ENCODE data around the gene APRT. TPM values are rescaled to one million over a fixed set of nuclear protein-coding genes. Genes with fewer than 3 reads are reported as not detected.

Gene APRT
- total RNA-seq, 8 experiments from 2014 or later, result 30.2 to 241 (median 65.9) TPM

DNA sequence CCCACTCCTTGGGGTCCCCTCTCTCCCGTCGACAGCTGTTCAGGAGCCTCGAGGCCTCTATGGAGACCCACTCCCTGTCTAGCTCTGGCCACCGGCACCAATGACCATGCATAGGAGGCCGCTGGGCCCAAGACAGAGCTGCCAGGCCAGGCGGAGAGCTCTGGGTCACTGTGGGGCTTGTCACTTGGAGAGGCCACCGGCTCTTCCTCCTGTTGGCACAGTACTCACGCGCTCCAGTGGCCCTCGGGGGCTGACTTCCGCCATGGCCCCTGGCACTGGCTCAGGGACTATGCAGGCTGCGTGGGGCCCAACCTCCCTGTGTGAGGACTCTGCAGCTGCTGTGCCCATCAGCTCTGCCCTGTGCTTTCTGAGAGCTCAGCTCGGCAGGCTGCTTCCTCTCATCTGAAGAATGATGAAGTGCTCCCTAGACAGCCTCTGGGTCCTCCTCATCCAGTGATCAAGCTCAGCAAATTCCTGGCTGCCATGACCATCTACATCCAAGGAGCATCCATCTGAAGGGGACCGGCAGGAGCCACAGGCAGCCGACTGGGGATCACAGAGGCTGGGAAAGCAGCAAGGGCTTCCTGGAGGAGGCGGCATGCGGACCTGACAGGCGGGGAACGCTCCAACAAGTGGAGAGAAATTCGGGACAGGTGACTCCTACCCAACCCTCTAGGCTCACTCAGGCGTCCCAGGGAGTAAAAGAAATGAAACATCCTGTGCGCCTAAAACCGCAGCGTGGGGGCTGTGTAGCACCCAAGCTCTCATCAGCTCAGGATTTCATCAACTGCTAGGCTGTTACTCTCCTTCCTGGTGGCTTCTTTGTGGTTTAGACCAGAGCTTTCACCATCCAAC lies 28.2 kb upstream of the APRT start:
- H3K4me1 ChIP-seq (replicated peaks in 1 of 2), result peaks cover 0 to 6% of the 10 kb centered on the region in 2 donors
- WGBS, 10 experiments, result 90 to 100% (median 93%) methylated on average over 1 to 19 of the region's 24 CpGs; no CpG with 5 or more reads in 4 of the 10 experiments
- ATAC-seq (replicated peaks in 6 of 8), result no peak
- in situ Hi-C loops (cut with MboI; ENCODE audit: low pct_unique_long_range_greater_than_20kb in 2 of 9, low sequenced_read_pairs in 9 of 9, unreplicated experiment in 9 of 9), result no loop called here
- no peak overlapping the region for H3K4me3 ChIP-seq
- no peak overlapping the region for H3K27ac ChIP-seq

DNA sequence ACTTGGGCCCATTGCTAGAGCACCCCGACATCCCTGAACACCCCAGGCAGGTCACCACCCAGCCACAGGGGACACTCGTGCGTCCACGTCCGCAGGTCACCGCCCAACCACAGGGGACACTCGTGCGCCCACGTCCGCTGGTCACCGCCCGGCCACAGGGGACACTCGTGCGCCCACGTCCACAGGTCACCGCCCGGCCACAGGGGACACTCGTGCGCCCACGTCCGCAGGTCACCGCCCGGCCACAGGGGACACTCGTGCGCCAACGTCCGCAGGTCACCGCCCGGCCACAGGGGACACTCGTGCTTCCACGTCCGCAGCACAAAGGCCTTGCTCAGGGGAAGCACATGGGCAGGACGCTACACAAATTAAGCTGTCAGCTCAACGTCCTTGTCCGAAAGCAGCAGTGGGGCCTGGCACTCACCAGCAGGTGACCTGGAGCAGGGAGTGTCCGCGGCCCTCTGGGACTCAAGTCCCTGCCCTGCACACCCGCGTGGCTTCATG lies 27.4 kb upstream of the APRT start:
- WGBS, 10 experiments, result 87 to 100% (median 98%) methylated on average over 2 to 6 of the region's 39 CpGs; no CpG with 5 or more reads in 6 of the 10 experiments
- no peak for ATAC-seq (replicated peaks in 6 of 8)
- in situ Hi-C loops (cut with MboI; ENCODE audit: low pct_unique_long_range_greater_than_20kb in 2 of 9, low sequenced_read_pairs in 9 of 9, unreplicated experiment in 9 of 9), result no loop called here
- H3K4me3 ChIP-seq, result no peak overlapping the region
- no peaks in the 10 kb centered on the region for H3K4me1 ChIP-seq (replicated peaks in 1 of 2)
- no peak overlapping the region for H3K27ac ChIP-seq

DNA sequence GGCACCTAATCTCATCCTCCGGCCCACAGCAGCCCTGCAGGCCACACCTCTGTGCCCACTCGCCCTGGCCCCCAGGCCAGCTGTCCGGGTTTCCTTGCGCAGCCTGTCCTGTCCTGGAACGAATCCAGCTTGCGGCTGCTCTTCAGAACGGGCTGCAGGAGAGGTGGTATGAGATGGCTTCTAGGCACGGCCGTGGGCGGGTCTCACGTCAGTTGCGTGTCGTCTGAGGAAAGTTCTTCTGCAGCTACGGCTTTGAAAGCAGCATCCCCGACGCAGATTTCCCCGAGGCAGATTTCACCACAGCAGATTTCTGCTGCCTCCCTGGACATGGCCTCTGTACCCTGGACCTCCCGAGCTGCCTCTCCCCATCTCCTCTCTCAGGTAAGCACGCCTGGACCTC lies 26.8 kb upstream of the APRT start:
- no peak overlapping the region for H3K27ac ChIP-seq

DNA sequence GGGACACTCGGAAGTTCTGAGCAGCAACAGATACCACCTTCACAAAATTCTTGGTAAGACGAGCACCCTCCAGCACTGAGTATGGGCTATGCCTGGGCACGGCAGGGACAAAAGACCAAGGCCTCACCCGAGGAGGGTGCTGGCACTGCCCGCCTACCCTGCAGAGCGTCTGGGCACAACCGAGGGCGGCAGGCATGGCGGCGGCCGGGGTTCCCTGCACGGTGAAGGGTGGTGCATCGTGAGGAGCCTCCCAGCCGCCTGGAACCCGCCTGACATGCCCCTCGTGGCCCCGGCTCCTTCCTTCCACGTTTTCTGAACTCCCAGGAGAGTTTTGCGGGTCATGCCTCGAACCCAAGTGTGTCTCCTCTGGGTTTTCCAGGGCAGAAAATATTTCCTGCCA lies 26.1 kb upstream of the APRT start:
- 80 to 100% (median 93%) methylated on average over 1 to 8 of the region's 20 CpGs; no CpG with 5 or more reads in 6 of the 10 experiments for WGBS, 10 experiments
- in situ Hi-C loops (cut with MboI; ENCODE audit: low pct_unique_long_range_greater_than_20kb in 2 of 9, low sequenced_read_pairs in 9 of 9, unreplicated experiment in 9 of 9), result no loop called here
- H3K4me1 ChIP-seq (replicated peaks in 1 of 2), result no peaks in the 10 kb centered on the region
- ATAC-seq (replicated peaks in 6 of 8), result no peak
- no peak overlapping the region for H3K27ac ChIP-seq
- no peak overlapping the region for H3K4me3 ChIP-seq

More for the DNA sequence above, 26.8 kb upstream of the APRT start:
- H3K4me1 ChIP-seq (replicated peaks in 1 of 2), result no peaks in the 10 kb centered on the region
- in situ Hi-C loops (cut with MboI; ENCODE audit: low pct_unique_long_range_greater_than_20kb in 2 of 9, low sequenced_read_pairs in 9 of 9, unreplicated experiment in 9 of 9), result no loop called here
- ATAC-seq (replicated peaks in 6 of 8), result no peak
- WGBS, 10 experiments, result 60 to 100% (median 80%) methylated on average over 1 to 2 of the region's 19 CpGs; no CpG with 5 or more reads in 5 of the 10 experiments
- no peak overlapping the region for H3K4me3 ChIP-seq

GRCh38 chr16:88836791-88837190 lies 25.1 kb upstream of the APRT start:
- ATAC-seq (replicated peaks in 6 of 8), result no peak
- in situ Hi-C loops (cut with MboI; ENCODE audit: low pct_unique_long_range_greater_than_20kb in 2 of 9, low sequenced_read_pairs in 9 of 9, unreplicated experiment in 9 of 9), result no loop called here
- Histone ChIP-seq H3K4me1 (replicated peaks in 1 of 2) (no peaks in the 10 kb centered on the region), H3K27ac (no peak overlapping the region), H3K4me3 (no peak overlapping the region)
- WGBS, 10 experiments, result 100% methylated on average over 1 of the region's 17 CpGs; no CpG with 5 or more reads in 9 of the 10 experiments

DNA sequence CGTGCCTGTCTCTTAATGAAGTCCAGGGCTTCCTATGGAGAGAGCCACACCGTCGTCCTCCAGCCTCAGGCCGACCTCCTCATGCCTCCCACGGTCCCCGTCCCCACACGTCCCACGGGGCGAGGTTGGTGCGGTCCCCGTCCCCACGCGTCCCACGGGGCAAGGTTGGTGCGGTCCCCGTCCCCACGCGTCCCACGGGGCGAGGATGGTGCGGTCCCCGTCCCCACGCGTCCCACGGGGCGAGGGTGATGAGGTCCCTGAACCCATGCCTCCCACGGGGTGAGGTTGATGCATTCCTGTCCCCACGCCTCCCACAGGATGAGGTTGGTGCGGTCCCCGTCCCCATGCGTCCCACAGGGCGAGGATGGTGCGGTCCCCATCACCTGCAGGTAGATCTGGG lies 24.1 kb upstream of the APRT start:
- Histone ChIP-seq H3K27ac (no peak overlapping the region), H3K4me1 (replicated peaks in 1 of 2) (no peaks in the 10 kb centered on the region), H3K4me3 (no peak overlapping the region)
- WGBS, 10 experiments, result no CpG with 5 or more reads among the region's 33 CpGs
- ATAC-seq (replicated peaks in 6 of 8), result no peak
- in situ Hi-C loops (cut with MboI; ENCODE audit: low pct_unique_long_range_greater_than_20kb in 2 of 9, low sequenced_read_pairs in 9 of 9, unreplicated experiment in 9 of 9), result no loop called here

DNA sequence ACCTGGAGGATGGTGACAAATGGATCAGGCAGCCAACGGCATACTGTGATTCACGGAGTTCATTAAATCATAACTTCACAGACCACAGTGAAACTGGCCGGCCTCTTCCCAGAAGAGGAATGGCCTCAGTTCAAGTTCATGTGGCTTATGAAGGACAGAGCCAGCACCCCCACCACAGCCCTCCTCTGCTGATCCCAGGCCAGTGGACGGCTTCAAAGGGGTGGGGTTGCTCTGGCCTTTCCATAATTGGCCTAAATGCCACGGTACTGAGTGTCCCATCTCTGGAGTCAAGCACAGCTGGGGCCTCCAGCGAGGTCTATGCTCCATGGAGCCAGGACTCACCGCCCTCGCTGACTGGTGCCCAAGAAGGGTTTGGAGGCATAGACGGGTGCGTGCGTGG lies 23.7 kb upstream of the APRT start:
- in situ Hi-C loops (cut with MboI; ENCODE audit: low pct_unique_long_range_greater_than_20kb in 2 of 9, low sequenced_read_pairs in 9 of 9, unreplicated experiment in 9 of 9), result no loop called here
- no peak overlapping the region for H3K27ac ChIP-seq
- no peak overlapping the region for H3K4me3 ChIP-seq
- 80% methylated on average over 1 of the region's 11 CpGs; no CpG with 5 or more reads in 8 of the 10 experiments for WGBS, 10 experiments
- peak in 2 of 8 experiments; percentile 46 to 47 for ATAC-seq (replicated peaks in 6 of 8)
- H3K4me1 ChIP-seq (replicated peaks in 1 of 2), result no peaks in the 10 kb centered on the region

GRCh38 chr16:88834670-88835069 lies 22.9 kb upstream of the APRT start:
- Histone ChIP-seq H3K27ac (no peak overlapping the region), H3K4me1 (replicated peaks in 1 of 2) (no peaks in the 10 kb centered on the region), H3K4me3 (no peak overlapping the region)
- ATAC-seq (replicated peaks in 6 of 8), result no peak
- in situ Hi-C loops (cut with MboI; ENCODE audit: low pct_unique_long_range_greater_than_20kb in 2 of 9, low sequenced_read_pairs in 9 of 9, unreplicated experiment in 9 of 9), result no loop called here
- 60 to 95% (median 86%) methylated on average over 1 to 9 of the region's 13 CpGs; no CpG with 5 or more reads in 7 of the 10 experiments for WGBS, 10 experiments

GRCh38 chr16:88833086-88833485 lies 21.4 kb upstream of the APRT start:
- ATAC-seq (replicated peaks in 6 of 8), result no peak
- H3K4me3 ChIP-seq, result no peak overlapping the region
- 80 to 100% (median 91%) methylated on average over 1 to 12 of the region's 13 CpGs; no CpG with 5 or more reads in 3 of the 10 experiments for WGBS, 10 experiments

GRCh38 chr16:88831838-88832237 lies 20.1 kb upstream of the APRT start:
- no CpG with 5 or more reads among the region's 13 CpGs for WGBS, 10 experiments
- no peaks in the 10 kb centered on the region for H3K4me1 ChIP-seq (replicated peaks in 1 of 2)
- in situ Hi-C loops (cut with MboI; ENCODE audit: low pct_unique_long_range_greater_than_20kb in 2 of 9, low sequenced_read_pairs in 9 of 9, unreplicated experiment in 9 of 9), result no loop called here
- H3K4me3 ChIP-seq, result no peak overlapping the region
- no peak overlapping the region for H3K27ac ChIP-seq
- ATAC-seq (replicated peaks in 6 of 8), result peak in 6 of 8 experiments; percentile 24 to 63 (median 34)

More at GRCh38 chr16:88833086-88833485, 21.4 kb upstream of the APRT start:
- no peak overlapping the region for H3K27ac ChIP-seq
- H3K4me1 ChIP-seq (replicated peaks in 1 of 2), result no peaks in the 10 kb centered on the region
- in situ Hi-C loops (cut with MboI; ENCODE audit: low pct_unique_long_range_greater_than_20kb in 2 of 9, low sequenced_read_pairs in 9 of 9, unreplicated experiment in 9 of 9), result no loop called here

- in situ Hi-C loops (cut with MboI; ENCODE audit: low pct_unique_long_range_greater_than_20kb in 2 of 9, low sequenced_read_pairs in 9 of 9, unreplicated experiment in 9 of 9), result no loop called here
- WGBS, 10 experiments, result 70 to 100% (median 92%) methylated on average over 1 to 7 of the region's 14 CpGs; no CpG with 5 or more reads in 6 of the 10 experiments
- no peak for ATAC-seq (replicated peaks in 6 of 8)
- H3K27ac ChIP-seq, result no peak overlapping the region
- H3K4me3 ChIP-seq, result no peak overlapping the region
- no peaks in the 10 kb centered on the region for H3K4me1 ChIP-seq (replicated peaks in 1 of 2)
These were observed 19.1 kb upstream of the APRT start for GRCh38 chr16:88830783-88831182.

DNA sequence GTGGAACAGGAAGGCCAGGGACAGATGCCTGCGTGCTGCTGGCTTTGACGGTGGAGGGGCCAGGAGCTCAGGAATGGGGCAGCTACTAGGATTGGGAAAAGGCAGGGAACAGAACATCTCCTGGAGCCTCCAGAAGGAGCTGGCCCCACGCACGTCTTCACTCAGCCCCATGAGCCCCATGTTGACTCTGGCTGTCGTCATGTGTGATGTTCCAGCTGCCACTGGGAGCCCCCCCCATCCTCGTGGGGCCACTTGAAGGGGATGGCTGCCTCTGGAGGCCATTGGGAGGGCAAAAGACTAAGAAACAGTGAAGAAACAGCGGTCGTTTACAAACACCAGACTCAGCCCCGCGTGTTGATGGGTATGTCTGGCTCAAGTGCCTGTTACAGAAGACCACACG lies 18.5 kb upstream of the APRT start:
- ATAC-seq (replicated peaks in 6 of 8), result no peak
- Histone ChIP-seq H3K27ac (no peak overlapping the region), H3K4me3 (no peak overlapping the region), H3K4me1 (replicated peaks in 1 of 2) (no peaks in the 10 kb centered on the region)
- 67 to 90% (median 80%) methylated on average over 2 to 5 of the region's 11 CpGs; no CpG with 5 or more reads in 5 of the 10 experiments for WGBS, 10 experiments
- in situ Hi-C loops (cut with MboI; ENCODE audit: low pct_unique_long_range_greater_than_20kb in 2 of 9, low sequenced_read_pairs in 9 of 9, unreplicated experiment in 9 of 9), result no loop called here

DNA sequence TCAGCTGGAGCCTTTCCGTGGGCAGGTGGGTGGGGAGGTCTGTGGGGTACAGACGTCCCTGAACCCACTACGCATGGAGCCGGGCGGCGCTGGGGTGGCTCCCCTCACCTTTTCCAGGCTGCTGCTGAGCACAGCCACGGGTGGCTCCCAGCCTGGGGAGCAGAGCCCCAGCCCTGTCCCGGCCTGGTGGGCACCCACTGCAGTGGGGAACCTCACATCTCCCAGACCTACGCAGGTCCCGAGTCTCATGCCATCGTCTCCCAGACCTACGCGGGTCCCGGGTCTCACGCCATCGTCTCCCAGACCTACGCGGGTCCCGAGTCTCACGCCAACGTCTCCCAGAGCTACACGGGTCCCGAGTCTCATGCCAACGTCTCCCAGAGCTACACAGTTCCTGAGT lies 17.0 kb upstream of the APRT start:
- H3K4me3 ChIP-seq, result no peak overlapping the region
- in situ Hi-C loops (cut with MboI; ENCODE audit: low pct_unique_long_range_greater_than_20kb in 2 of 9, low sequenced_read_pairs in 9 of 9, unreplicated experiment in 9 of 9), result no loop called here
- ATAC-seq (replicated peaks in 6 of 8), result no peak
- no peak overlapping the region for H3K27ac ChIP-seq
- H3K4me1 ChIP-seq (replicated peaks in 1 of 2), result no peaks in the 10 kb centered on the region
- WGBS, 10 experiments, result 40 to 80% methylated on average over 1 to 3 of the region's 24 CpGs; no CpG with 5 or more reads in 8 of the 10 experiments
